HepG2 (cell line): ENCODE results near the gene TEKT2.

Experiments
- BCL6 ChIP-seq: IDR thresholded peaks from 2 replicates; pipeline ENCODE4 v1.6.1; 2016; ENCODE audit warnings: missing genetic modification reagents, missing compliant biosample characterization
- CBX5 ChIP-seq: sonication (generic); formaldehyde crosslinking; IDR thresholded peaks from 2 replicates; pipeline ENCODE4 v1.4.0; 2020; ENCODE audit warnings: missing genetic modification reagents, borderline replicate concordance
- CTCF ChIP-seq: sonication (generic); formaldehyde crosslinking; IDR thresholded peaks from 2 replicates; pipeline ENCODE4 v1.5.0; 2020; ENCODE audit warnings: mild to moderate bottlenecking, missing genetic modification reagents, moderate library complexity
- EP300 ChIP-seq, 3 experiments: sonication (generic) in 1 of 3; formaldehyde crosslinking in 1 of 3; IDR thresholded peaks; 2 replicates each; pipeline versions ENCODE4 v1.5.1 to v1.6.1; 2011 to 2020; ENCODE audit warnings: low read depth in 2 of 3, low read length in 2 of 3, borderline replicate concordance in 1 of 3, improper control_type of control experiment in 1 of 3, mild to moderate bottlenecking in 1 of 3, missing genetic modification reagents in 1 of 3, moderate library complexity in 1 of 3
- ESRRA ChIP-seq: sonication (generic); formaldehyde crosslinking; IDR thresholded peaks from 2 replicates; pipeline ENCODE4 v1.5.1; 2020; ENCODE audit warnings: mild to moderate bottlenecking, low read depth, missing genetic modification reagents
- HOXA5 ChIP-seq: sonication (generic); formaldehyde crosslinking; IDR thresholded peaks from 2 replicates; pipeline ENCODE4 v1.4.0; 2020; ENCODE audit warnings: missing genetic modification reagents
- MAFG ChIP-seq: sonication (generic); formaldehyde crosslinking; IDR thresholded peaks from 2 replicates; pipeline ENCODE4 v1.5.1; 2020; ENCODE audit warnings: mild to moderate bottlenecking, missing genetic modification reagents
- POLR2A ChIP-seq, 2 experiments: IDR thresholded peaks; 2 replicates each; pipeline ENCODE4 v1.6.1; 2011; ENCODE audit warnings: low read depth in 2 of 2, low read length in 2 of 2, mild to moderate bottlenecking in 1 of 2, moderate library complexity in 1 of 2; ENCODE audit not compliant: insufficient read depth in 1 of 2
- RAD21 ChIP-seq: fragments of 450-650 bp; formaldehyde crosslinking; IDR thresholded peaks from 2 replicates; pipeline ENCODE4 v1.5.0; 2020; ENCODE audit warnings: mild to moderate bottlenecking
- SMARCC2 ChIP-seq: fragments of 450-650 bp; IDR thresholded peaks from 2 replicates; pipeline ENCODE4 v1.6.1; 2017; ENCODE audit warnings: antibody characterized with exemption, mild to moderate bottlenecking
- TF ChIP-seq, protein P1 (sequence below): sonication (generic); formaldehyde crosslinking; IDR thresholded peaks from 2 replicates; pipeline ENCODE4 v1.9.0; 2021; ENCODE audit warnings: missing genetic modification reagents, borderline replicate concordance
- TF ChIP-seq, protein P2 (sequence below): sonication (generic); IDR thresholded peaks from 2 replicates; pipeline ENCODE4 v1.6.1; 2016; ENCODE audit warnings: low read depth, borderline replicate concordance

DNA sequence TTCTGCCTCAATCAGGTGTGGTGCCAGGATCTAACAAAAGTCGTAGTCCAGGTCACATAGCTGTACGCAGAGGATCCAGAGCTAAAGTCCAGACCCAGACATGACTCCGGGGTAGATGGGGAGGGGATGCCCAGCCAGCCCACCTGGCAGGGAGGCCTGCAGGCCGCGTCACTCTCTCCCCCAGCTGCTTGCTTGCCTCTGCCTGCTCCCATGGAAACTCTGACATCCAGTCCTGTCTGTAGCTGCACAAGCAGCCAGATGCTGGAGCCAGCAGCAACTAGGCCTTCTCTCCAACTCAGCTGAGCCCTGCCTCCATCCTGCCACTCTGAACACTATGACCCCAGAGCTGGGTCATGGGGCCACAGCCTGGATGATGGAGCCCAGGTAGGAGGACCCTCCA, 33.0 kb downstream of the TEKT2 start:
- TF ChIP-seq CTCF (CRISPR knock-in tag) (no peak), POLR2A (IDR thresholded peaks at IDR 0.05; ENCODE audit: insufficient read depth in 1 of 2, low read depth in 2 of 2, low read length in 2 of 2) (no peak), ESRRA (CRISPR knock-in tag) (no peak), HOXA5 (CRISPR knock-in tag) (no peak), BCL6 (no peak), EP300 (IDR thresholded peaks at IDR 0.05; ENCODE audit: low read depth in 2 of 2, low read length in 2 of 2) (no peak), EP300 (CRISPR knock-in tag; IDR thresholded peaks at IDR 0.05; ENCODE audit: borderline replicate concordance) (no peak), MAFG (CRISPR knock-in tag) (no peak), CBX5 (CRISPR knock-in tag) (no peak), SMARCC2 (no peak), RAD21 (CRISPR knock-in tag) (no peak)
- TF ChIP-seq, protein P1, sequence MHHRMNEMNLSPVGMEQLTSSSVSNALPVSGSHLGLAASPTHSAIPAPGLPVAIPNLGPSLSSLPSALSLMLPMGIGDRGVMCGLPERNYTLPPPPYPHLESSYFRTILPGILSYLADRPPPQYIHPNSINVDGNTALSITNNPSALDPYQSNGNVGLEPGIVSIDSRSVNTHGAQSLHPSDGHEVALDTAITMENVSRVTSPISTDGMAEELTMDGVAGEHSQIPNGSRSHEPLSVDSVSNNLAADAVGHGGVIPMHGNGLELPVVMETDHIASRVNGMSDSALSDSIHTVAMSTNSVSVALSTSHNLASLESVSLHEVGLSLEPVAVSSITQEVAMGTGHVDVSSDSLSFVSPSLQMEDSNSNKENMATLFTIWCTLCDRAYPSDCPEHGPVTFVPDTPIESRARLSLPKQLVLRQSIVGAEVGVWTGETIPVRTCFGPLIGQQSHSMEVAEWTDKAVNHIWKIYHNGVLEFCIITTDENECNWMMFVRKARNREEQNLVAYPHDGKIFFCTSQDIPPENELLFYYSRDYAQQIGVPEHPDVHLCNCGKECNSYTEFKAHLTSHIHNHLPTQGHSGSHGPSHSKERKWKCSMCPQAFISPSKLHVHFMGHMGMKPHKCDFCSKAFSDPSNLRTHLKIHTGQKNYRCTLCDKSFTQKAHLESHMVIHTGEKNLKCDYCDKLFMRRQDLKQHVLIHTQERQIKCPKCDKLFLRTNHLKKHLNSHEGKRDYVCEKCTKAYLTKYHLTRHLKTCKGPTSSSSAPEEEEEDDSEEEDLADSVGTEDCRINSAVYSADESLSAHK (CRISPR knock-in tag) = no peak
- TF ChIP-seq, protein P2, sequence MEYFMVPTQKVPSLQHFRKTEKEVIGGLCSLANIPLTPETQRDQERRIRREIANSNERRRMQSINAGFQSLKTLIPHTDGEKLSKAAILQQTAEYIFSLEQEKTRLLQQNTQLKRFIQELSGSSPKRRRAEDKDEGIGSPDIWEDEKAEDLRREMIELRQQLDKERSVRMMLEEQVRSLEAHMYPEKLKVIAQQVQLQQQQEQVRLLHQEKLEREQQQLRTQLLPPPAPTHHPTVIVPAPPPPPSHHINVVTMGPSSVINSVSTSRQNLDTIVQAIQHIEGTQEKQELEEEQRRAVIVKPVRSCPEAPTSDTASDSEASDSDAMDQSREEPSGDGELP = no peak
